Hepatocyte (in vitro differentiated cells): ENCODE data around the gene CNBD2. TPM values are rescaled to one million over a fixed set of nuclear protein-coding genes. Genes with fewer than 3 reads are reported as not detected.

Experiments
- DNase-seq: peaks from one replicate; pipeline ENCODE4 v3.0.0-alpha.2; 2016; ENCODE audit warnings: low spot score
- H2AFZ ChIP-seq: fragments of 200-600 bp; sonication (generic); 2 replicates; pipeline ENCODE4 v1.6.0; 2016; ENCODE audit warnings: antibody characterized with exemption, mild to moderate bottlenecking
- H3K27ac ChIP-seq: fragments of 200-600 bp; sonication (generic); 2 replicates; pipeline ENCODE4 v1.5.1; 2016; ENCODE audit warnings: mild to moderate bottlenecking
- H3K27me3 ChIP-seq: fragments of 200-600 bp; sonication (generic); 2 replicates; pipeline ENCODE4 v1.6.1; 2016
- H3K36me3 ChIP-seq: fragments of 200-600 bp; sonication (generic); replicated peaks from 2 replicates; pipeline ENCODE4 v1.5.1; 2016; ENCODE audit warnings: low read depth; ENCODE audit not compliant: insufficient read depth
- H3K4me1 ChIP-seq: fragments of 200-600 bp; sonication (generic); 2 replicates; pipeline ENCODE4 v1.5.1; 2016; ENCODE audit warnings: mild to moderate bottlenecking, moderate library complexity; ENCODE audit not compliant: insufficient read depth
- H3K4me2 ChIP-seq: fragments of 200-600 bp; sonication (generic); 2 replicates; pipeline ENCODE4 v1.6.0; 2016
- H3K4me3 ChIP-seq: fragments of 200-600 bp; sonication (generic); 2 replicates; pipeline ENCODE4 v1.5.1; 2016; ENCODE audit warnings: mild to moderate bottlenecking
- H3K79me2 ChIP-seq: fragments of 200-600 bp; sonication (generic); 2 replicates; pipeline ENCODE4 v1.6.0; 2017; ENCODE audit warnings: mild to moderate bottlenecking
- H3K9me2 ChIP-seq: fragments of 200-600 bp; sonication (generic); replicated peaks from 2 replicates; pipeline ENCODE4 v1.6.0; 2017; ENCODE audit warnings: mild to moderate bottlenecking; ENCODE audit not compliant: insufficient read depth
- H3K9me3 ChIP-seq: fragments of 200-600 bp; sonication (generic); 2 replicates; pipeline ENCODE4 v1.5.1; 2016; ENCODE audit warnings: low read depth, mild to moderate bottlenecking
- H4K20me1 ChIP-seq: fragments of 200-600 bp; sonication (generic); 2 replicates; pipeline ENCODE4 v1.6.0; 2016; ENCODE audit warnings: mild to moderate bottlenecking; ENCODE audit not compliant: insufficient read depth, poor library complexity, severe bottlenecking
- CTCF ChIP-seq: fragments of 200-600 bp; sonication (generic); IDR thresholded peaks from 2 replicates; pipeline ENCODE4 v1.5.1; 2016; ENCODE audit warnings: antibody characterized with exemption, mild to moderate bottlenecking; ENCODE audit not compliant: poor library complexity
- EZH2 ChIP-seq: fragments of 200-600 bp; sonication (generic); IDR thresholded peaks from 2 replicates; pipeline ENCODE4 v1.6.1; 2016; ENCODE audit warnings: antibody characterized with exemption, mild to moderate bottlenecking, borderline replicate concordance
- EZH2phosphoT487 ChIP-seq: fragments of 200-600 bp; sonication (generic); IDR thresholded peaks from one replicate; pipeline ENCODE4 v1.6.1; 2018; ENCODE audit warnings: antibody characterized with exemption, mild to moderate bottlenecking, low read depth, moderate library complexity; ENCODE audit not compliant: unreplicated experiment, severe bottlenecking
- WGBS: methylation state at CpG from one replicate; pipeline ENCODE4 v1.1.6; 2016; ENCODE audit warnings: low lambda C conversion rate; ENCODE audit errors: missing lambda C conversion rate; 5-methylcytosine and 5-hydroxymethylcytosine counted together
- polyA plus RNA-seq: library from polyadenylated mRNA; unstranded; fragments of >200 nt; fragmentation: Nextera tagmentation; extraction: Ambion mirVana; gene quantifications from 2 replicates; pipeline ENCODE4 v1.2.1, GENCODE V29; 2016
- total RNA-seq: library from RNA; depleted of rRNA; stranded (reverse); fragments of >200 nt; gene quantifications from 2 replicates; pipeline ENCODE4 v1.2.3, GENCODE V29; 2014

The CNBD2 gene
- total and polyA plus RNA-seq, 2 experiments from 2014 or later = 4.7 TPM; not detected in 1

- no peaks in the 10 kb centered on the region for H3K36me3 ChIP-seq
- H3K27ac ChIP-seq = peak overlapping the region; percentile 47
- DNase-seq = no peak
- no peaks in the 10 kb centered on the region for H3K9me3 ChIP-seq
- H3K9me2 ChIP-seq = no peaks in the 10 kb centered on the region
- H3K4me1 ChIP-seq = peaks cover 4% of the 10 kb centered on the region
- peaks cover 3% of the 10 kb centered on the region for H3K79me2 ChIP-seq
- no peaks in the 10 kb centered on the region for H4K20me1 ChIP-seq
- peak overlapping the region; percentile 60 for H3K4me3 ChIP-seq
- no peaks in the 10 kb centered on the region for H3K27me3 ChIP-seq
- peak overlapping the region; percentile 78 for H2AFZ ChIP-seq
- no peak for TF ChIP-seq CTCF
- peak overlapping the region; percentile 90 for H3K4me2 ChIP-seq
- 21% methylated on average over 26 of the region's 26 CpGs for WGBS
Measured at GRCh38 chr20:36063916-36064657, 95.7 kb downstream of the CNBD2 start.

- TF ChIP-seq EZH2 (no peak), CTCF (no peak), EZH2phosphoT487 (no peak)
- Histone ChIP-seq H2AFZ (peak overlapping the region; percentile 78), H3K4me1 (peaks cover 7% of the 10 kb centered on the region), H4K20me1 (no peaks in the 10 kb centered on the region), H3K4me2 (peak overlapping the region; percentile 90), H3K4me3 (peak overlapping the region; percentile 60), H3K36me3 (no peaks in the 10 kb centered on the region), H3K27me3 (no peaks in the 10 kb centered on the region), H3K79me2 (peaks cover 3% of the 10 kb centered on the region), H3K9me2 (no peaks in the 10 kb centered on the region), H3K9me3 (no peaks in the 10 kb centered on the region), H3K27ac (peak overlapping the region; percentile 87)
- peak; percentile 96 for DNase-seq
- WGBS = 5% methylated on average over 52 of the region's 61 CpGs
Measured at GRCh38 chr20:36064658-36065426, 96.5 kb downstream of the CNBD2 start.

GRCh38 chr20:36065427-36065998, 97.1 kb downstream of the CNBD2 start:
- Histone ChIP-seq H3K27me3 (no peaks in the 10 kb centered on the region), H3K36me3 (no peaks in the 10 kb centered on the region), H3K9me3 (no peaks in the 10 kb centered on the region), H3K4me3 (peak overlapping the region; percentile 12), H3K27ac (peak overlapping the region; percentile 87), H3K4me2 (peak overlapping the region; percentile 90), H3K9me2 (no peaks in the 10 kb centered on the region), H3K79me2 (peaks cover 3% of the 10 kb centered on the region), H3K4me1 (peaks cover 13% of the 10 kb centered on the region), H4K20me1 (no peaks in the 10 kb centered on the region), H2AFZ (peak overlapping the region; percentile 49)
- TF ChIP-seq CTCF = no peak
- TF ChIP-seq EZH2phosphoT487 = no peak
- TF ChIP-seq EZH2 = no peak
- no peak for DNase-seq
- WGBS = 66% methylated on average over 24 of the region's 24 CpGs
